Activated T-cell treated with anti-CD3 and anti-CD28 coated beads for 1 hour (primary cell): Measurements from ENCODE around the gene OR10H1.
"Not testable (repeated sequence)": the region's sequence is repeated elsewhere in the genome, so short reads cannot be mapped to it uniquely, and the experiment has no call there.

Experiments
- DNase-seq: peaks from one replicate; pipeline ENCODE4 v3.0.0-alpha.2; 2020; ENCODE audit warnings: low read depth

OR10H1 gene, protein sequence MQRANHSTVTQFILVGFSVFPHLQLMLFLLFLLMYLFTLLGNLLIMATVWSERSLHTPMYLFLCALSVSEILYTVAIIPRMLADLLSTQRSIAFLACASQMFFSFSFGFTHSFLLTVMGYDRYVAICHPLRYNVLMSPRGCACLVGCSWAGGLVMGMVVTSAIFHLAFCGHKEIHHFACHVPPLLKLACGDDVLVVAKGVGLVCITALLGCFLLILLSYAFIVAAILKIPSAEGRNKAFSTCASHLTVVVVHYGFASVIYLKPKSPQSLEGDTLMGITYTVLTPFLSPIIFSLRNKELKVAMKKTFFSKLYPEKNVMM

DNA sequence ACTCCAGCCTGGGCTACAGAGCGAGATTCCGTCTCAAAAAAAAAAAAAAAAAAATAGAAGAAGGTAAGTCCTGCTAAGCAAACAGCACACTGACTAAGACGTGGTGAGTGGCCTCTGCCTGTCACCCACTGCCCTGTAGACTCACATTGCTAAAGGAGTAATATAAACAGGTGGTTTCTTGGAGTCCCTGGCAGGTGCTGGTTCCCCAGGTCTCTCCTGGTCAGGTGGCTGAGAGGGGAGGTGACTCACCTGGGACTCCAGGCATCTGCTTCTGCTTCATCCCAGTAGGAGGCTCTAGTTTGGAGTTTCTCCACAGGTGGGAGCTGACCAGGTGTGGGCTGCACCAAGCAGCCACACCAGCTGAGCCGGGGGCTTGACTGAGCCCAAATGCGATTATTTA lies at the start of gene OR10H1:
TSS of gene OR10H1 (minus strand) at position 359 of the 400 bp plus-strand sequence. CDS start 7,627 bp downstream, outside the sequence.
- no peak for DNase-seq

DNA sequence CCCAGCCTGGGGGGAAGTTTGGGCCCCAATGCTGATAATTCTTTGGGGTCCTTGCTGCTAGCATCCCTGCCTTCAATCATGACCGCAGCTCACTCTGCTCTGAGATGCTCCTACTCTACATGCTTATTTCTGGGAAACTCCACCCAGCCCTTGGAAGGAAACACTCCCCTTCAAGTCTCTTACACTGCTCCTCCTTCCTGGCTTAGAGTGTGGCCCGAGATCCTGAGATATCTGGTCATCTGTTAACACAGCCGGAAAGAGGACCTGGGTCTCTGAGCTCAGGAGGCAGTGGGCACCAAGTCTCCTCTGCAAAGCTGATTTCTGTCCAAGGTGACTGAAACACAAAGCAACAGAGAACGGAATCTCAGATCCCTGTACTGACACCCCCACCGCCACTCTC lies 49.4 kb upstream of the OR10H1 start:
- DNase-seq: no peak

DNA sequence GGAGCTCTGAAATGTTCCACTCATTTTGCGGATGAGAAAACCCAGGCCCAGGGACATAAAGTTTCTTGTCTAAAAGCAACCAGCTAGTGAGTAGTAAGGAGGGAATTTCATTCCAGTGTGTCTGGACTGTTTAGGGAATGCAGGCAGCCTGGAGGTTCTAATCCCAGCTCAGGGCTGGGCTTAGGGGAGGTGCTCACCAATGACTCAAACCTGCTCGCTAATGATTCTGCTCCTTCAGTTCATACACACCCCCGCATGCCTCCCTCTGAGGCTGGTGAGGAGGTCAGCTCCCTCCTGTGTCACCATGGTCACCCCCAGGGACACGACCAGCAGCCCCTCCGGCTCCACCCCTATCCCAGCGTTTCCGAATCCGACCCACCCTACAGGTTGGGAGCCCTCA lies 47.8 kb upstream of the OR10H1 start:
- no peak for DNase-seq

DNA sequence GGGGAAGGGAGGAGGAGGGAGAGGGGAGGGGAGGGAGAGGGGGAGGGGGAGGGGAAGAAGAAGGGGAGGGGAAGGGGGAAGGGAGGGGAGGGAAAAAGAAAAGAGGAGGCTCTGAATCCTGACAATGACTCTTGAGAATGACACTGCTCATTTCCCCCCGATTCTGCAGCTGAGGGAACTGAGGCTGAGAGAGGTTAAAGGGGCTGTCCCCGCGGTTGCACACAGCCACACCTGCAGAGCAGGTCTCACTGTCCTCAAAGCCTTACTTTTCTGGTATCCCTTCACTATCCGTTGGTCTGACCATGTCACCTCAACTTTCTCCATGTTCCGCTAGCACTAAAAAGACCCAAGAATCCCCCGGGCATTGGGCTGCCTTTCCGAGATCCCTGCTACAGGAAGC lies 47.0 kb upstream of the OR10H1 start:
- DNase-seq: no peak

DNA sequence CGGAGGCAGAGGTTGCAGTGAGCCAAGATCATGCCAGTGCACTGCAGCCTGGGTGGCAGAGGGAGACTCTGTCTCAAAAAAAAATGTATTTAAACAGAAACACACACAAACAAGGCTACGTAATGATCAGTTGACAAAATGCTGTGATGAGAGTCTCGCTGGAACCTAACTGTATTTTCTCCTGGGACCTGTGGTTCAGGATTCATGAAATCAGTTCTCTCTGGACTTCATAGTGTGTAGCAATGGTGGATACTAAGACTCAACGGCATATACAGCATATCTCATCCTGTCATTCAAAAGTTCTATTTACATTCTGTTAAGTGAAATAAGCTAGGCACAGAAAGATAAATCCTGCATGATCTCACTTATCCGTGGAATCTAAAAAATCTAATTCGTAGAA lies 45.1 kb upstream of the OR10H1 start:
- DNase-seq: no peak

DNA sequence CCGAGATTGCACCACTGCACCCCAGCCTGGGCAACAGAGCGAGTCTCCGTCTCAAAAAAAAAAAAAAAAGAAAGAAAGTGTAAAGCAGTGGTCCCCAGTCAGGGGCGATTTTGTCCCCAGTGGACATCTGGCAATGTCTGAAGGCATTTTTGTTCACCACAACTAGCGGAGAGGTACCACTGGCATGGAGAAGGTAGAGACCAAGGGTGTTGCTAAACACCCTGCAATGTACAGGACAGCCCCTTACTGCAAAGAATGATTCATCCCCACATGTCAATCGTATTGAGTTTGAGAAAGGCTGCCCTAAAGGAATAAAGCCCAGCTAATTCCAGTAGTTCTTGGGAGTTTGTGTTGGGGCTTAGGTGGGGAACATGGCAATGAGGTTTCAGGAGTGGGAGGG lies 43.7 kb upstream of the OR10H1 start:
- no peak for DNase-seq

DNA sequence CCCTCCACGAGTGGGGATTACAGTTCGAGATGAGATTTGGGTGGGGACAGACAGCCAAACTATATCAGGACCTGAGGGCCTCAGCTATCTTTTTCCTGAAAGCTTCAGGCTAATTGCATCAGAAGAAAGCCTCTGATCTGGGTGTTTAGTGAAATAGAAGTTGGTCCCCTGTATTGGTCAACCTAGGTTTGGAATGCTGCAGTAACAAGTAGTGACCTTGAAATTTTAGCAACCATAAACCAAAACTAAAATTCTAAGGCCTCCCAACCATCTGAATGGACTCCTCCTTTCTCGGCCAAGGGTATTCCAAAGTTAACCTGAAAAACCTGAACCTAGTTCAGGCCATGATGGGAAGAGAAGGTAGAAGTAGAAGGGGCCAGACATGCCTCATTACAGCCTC lies 34.9 kb upstream of the OR10H1 start:
- DNase-seq: no peak

DNA sequence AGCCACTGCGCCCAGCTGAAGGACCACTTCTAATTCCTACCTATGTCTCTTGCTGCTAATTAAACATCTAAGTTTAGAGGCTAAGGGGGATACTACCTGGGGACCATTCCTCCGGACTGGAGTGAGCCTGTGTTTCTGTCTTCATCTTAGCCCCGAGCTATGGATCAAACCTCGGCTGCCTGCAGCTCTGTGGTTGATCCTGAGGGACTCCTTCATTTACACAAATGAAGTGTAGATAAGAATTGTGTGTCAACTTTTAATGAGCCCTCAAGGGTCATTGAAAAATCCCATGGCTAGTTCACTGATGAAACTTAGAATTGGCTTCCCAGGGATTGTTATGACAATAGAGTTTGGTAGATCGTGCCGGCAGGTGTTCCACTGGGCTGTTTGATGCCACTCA lies 31.5 kb upstream of the OR10H1 start:
- no peak for DNase-seq

DNA sequence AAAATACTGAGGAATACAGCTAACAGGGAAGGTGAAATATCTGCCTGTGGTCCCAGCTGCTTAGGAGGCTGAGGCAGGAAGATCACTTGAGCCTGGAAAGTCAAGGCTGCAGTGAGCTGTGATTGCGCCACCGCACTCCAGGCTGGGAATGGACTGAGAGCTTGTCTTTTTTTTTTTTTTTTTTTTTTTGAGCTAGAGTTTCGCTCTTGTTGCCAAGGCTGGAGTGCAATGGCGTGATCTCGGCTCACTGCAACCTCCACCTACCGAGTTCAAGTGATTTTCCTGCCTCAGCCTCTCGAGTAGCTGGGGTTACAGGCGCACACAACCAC lies 28.4 kb upstream of the OR10H1 start:
- not testable (repeated sequence) for DNase-seq

DNA sequence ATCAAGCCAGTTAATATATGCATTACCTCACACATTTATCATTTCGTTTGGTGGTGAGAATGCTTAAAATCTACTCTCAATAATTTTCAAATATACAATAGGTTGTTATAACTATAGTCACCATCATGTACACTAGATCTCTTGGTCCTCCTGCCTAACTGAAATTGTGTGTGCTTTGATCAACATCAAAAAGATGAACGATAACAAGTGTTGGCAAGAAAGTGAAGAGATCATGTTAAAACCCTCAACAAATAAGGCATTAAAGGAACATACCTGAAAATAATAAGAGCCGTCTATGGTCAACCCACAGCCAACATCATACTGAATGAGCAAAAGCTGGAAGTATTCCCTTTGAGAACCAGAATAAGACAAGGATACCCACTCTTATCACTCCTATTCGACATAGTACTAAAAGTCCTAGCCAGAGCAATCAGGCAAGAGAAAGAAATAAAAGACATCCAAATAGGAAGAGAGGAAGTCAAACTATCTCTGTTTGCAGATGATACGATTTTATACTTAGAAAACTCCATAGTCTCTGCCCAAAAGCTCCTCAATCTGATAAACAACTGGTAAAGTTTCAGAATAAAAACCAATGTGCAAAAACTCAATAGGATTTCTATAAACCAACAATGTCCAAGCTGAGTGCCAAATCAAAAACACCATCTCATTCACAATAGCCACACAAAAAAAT lies 27.9 kb upstream of the OR10H1 start:
- no peak for DNase-seq

DNA sequence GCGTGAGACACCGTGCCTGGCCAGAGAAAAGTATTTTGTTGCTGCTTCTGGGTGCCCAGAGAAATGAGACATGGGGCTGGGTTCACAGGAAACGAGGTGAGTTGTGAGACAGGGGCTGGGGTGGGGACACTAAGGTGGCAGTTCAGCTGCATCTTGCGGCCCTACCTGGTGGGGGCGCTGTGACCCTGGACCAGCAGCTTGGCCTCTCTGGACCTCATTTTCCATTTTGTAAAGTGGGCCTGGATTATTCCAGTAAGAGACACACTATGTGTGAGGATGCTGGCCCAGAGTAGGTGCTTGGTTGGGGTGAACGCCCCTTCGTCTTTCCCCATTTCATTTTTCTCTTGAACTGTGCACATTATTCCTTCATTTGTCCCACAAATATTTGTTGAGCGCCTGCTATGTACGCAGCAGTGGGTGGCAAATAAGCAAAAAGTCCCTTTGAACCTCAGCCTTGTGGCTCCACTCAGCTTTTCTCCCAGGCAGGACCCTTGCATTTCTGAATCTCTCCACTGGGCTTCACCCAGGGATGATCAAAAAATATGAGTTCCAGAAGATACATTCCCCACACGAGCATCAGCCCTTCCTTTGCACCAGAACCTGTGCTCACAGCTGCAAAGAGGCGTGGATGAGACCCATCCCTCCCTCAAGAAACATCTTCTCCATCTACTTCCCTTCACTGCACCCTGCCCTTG lies 26.6 kb upstream of the OR10H1 start:
- no peak for DNase-seq

DNA sequence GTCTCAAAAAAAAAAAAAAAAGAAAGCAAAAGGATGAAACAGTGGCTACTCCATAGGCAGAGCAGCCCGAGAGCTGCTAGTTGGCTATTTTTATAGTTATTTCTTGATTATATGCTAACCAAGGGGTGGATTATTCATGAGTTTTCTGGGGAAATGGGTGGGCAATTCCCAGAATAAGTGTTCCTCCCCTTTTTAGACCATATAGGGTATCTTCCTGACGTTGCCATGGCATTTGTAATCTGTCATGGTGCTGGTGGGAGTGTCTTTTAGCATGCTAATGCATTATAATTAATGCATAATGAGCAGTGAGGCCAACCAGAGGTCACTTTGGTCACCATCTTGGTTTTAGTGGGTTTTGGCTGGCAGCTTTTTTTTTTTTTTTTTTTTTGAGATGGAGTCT lies 25.4 kb upstream of the OR10H1 start:
- no peak for DNase-seq

DNA sequence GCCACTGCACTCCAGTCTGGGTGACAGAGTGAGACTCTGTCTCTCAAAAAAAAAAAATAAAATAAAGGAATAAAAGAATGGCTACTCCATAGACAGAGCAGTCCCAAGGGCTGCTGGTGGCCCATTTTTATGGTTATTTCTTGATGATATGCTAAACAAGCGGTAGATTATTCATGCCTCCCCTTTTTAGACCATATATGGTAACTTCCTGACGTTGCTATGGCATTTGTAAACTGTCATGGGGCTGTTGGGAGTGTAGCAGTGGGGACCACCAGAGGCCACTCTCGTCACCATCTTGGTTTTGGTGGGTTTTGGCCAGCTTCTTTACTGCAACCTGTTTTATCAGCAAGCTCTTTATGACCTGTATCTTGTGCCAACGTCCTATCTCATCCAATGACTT lies 24.4 kb upstream of the OR10H1 start:
- not testable (repeated sequence) for DNase-seq

DNA sequence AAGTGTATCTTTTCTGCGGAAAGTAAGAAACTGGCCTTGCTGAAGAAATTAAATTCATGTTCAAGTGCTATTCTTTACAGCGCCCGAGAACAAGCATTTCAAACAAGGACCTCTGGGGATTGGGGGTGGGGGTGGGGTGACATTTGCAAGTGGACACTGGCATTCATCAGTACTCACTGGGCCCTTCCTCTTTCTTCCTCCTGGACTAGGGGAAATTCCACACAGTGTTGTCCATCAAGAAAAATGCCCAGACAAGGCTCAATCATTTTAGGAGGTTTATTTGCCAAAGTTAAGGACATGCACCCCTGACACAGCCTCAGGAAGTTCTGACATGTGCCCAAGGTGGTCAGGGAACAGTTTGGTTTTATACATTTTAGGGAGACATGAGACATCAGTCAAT lies 22.9 kb upstream of the OR10H1 start:
- no peak for DNase-seq

DNA sequence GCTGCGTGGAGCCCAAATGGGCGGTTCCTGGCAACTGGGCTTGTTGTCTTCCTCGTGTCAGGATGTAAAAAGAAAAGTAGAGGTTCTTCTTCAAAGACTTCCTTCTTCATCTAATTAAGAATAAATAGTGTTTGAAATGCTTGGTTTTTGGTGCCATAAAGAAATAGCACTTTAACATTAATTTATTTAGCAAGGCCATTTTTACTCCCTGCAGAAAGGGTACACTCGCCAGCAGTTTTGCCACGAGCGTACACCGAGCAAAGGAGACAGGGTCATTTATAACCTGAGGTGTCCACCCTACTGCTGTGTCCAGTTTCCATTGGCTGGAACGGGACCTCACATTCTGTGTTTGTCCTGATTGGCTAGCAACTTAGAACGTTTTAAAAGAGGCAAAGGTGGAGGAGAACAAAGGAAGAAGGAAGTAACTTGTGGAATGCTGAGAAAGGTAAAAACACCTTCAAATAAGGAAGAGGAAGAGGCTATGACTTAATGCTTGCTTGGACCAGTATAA lies 21.8 kb upstream of the OR10H1 start:
- DNase-seq: peak; percentile 6

DNA sequence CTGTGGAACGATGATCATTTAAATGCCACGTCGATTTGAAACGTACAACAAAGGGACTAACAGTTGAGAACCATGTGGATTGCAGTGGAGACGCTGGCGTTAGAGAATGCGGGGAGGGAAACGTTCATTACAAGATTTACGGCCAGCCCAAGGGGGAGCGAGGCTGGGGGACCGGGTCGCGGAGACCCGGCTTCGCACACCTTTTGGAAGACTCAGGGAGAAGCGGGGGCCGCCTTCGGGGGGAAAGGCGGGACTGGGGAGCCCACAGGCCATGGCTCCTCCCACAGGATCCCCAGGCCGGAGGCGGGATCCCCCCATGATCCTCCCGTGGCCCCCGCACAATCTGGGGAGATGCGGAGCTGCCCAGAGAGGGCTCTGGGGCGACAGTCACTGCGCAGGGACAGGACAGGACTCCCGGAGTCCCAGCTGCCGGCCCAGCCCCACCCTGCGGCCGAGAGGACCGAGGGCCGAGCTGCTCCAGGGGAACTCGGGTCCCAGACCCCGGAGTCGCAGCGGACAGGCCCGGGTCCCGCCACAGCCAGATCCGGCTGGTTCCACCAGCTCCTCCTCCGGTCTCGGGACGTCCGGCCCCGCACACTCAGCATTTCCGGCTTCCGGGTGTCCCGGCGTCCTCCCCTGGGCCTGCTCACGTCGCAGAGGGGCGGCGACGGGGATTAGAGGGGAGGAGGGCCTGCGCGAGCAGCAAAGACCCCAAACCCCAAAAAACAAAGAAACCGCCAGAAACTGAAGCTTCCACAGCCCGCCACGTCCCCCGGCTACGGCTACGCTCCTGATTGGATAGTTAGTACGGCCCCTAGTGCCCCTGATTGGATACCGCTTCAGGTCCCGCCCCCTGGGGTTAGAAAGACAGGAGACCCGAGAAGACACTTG lies 21.1 kb upstream of the OR10H1 start:
- peak; percentile 93 for DNase-seq

DNA sequence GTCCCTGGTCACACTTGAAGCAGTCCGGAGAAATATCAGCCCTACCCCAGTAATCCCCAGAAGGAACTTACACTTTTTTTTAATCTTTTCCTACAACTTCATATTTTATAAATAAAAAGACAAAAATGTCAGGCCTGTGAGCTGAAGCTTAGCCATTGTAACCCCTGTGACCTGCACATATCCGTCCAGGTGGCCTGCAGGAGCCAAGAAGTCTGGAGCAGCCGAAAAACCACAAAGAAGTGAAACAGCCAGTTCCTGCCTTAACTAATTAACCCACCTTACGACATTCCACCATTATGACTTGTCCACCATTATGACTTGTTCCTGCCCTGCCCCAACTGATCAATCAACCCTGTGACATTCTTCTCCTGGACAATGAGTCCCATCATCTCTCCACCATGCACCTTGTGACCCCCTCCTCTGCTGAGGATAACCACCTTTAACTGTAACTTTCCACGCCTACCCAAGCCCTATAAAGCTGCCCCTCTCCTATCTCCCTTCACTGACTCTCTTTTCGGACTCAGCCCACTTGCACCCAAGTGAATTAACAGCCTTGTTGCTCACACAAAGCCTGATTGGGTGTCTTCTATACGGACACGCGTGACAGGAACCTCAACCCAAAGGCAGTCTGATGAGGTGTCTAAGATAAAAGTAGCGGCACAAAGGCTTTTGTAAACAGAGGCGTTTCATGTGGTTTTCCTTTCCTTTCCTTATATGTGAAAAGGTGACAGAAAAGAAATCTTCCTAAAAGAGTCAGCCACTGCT lies 20.3 kb upstream of the OR10H1 start:
- peak; percentile 35 for DNase-seq

DNA sequence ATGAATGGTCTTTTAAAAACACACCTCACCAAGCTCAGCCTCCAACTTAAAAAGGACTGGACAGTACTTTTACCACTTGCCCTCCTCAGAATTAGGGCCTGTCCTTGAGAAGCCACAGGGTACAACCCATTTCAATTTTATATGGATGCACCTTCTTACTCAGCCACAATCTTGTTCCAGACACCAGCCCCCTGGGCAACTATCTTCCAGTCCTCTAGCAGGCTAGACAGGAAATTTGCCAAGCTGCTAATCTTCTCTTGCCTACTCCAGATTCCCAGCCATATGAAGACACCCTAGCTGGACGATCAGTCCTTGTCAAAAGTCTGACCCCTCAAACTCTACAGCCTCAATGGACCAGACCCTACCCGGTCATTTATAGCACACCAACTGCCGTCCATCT lies 18.8 kb upstream of the OR10H1 start:
- DNase-seq: not testable (repeated sequence)

DNA sequence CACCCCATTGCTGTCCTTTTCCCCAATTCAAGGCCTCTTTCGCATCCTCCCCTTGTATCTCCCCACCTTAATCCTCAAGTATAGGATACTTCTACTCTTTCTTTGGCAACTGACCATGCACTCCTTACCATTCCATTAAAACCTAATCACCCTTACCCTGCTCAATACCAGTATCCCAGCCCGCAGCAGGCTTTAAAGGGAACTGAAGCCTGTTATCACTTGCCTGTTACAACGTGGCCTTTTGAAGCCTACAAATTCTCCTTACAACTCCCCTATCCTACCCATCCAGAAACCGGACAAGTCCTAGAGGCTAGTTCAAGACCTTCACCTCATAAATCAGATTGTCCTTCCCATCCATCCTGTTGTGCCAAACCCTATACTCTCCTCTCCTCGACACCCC lies 16.2 kb upstream of the OR10H1 start:
- no peak for DNase-seq

DNA sequence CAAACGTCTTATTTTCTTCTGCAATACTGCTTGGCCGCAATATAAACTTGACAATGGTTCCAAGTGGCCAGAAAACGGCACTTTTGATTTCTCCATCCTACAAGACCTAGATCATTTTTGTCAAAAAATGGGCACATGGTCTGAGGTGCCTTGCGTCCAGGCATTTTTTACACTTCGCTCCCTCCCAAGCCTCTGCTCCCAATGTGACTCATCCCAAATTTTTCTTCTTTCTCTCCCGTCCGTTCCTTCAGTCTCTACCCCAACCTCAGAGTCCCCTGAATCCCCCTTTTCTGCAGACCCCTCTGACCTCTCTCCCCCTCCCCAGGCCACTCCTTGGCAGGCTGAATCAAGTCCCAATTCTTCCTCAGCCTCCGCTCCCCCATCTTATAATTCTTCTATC lies 14.3 kb upstream of the OR10H1 start:
- DNase-seq: no peak

DNA sequence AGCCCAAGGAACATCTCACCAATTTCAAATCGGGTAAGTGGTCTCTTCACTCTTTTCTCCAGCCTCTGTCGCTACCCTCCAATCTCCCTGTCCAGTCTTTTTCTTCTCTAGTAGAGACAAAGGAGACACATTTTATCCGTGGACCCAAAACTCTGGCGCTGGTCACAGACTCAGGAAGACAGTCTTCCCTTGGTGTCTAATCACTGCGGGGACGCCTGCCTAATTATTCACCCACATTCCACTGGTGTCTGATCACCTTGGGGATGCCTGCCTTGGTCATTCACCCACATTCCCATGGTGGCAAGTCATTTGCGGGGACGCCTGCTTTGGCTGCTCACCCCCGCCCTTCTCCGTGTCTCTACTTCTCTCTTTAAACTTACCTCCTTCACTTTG lies 13.8 kb upstream of the OR10H1 start:
- DNase-seq: no peak
